ENCODE results near the gene RNF152.
A peak's percentile ranks its signal among the peaks of the same experiment; 100 is the strongest.

The RNF152 gene
- 0.80 to 3.8 (median 1.8) reads per million in 4 experiments for total RNA-seq

GRCh38 chr18:61892683-61893308 lies at the start of gene RNF152:
Gene RNF152, minus strand, starts transcription at chr18:61893007. Its CDS starts 76,544 bp downstream, at chr18:61816463.
- peak; percentile 13 for DNase-seq

GRCh38 chr18:61941948-61942471 lies 49.2 kb upstream of the RNF152 start:
- DNase-seq = no peak

DNA sequence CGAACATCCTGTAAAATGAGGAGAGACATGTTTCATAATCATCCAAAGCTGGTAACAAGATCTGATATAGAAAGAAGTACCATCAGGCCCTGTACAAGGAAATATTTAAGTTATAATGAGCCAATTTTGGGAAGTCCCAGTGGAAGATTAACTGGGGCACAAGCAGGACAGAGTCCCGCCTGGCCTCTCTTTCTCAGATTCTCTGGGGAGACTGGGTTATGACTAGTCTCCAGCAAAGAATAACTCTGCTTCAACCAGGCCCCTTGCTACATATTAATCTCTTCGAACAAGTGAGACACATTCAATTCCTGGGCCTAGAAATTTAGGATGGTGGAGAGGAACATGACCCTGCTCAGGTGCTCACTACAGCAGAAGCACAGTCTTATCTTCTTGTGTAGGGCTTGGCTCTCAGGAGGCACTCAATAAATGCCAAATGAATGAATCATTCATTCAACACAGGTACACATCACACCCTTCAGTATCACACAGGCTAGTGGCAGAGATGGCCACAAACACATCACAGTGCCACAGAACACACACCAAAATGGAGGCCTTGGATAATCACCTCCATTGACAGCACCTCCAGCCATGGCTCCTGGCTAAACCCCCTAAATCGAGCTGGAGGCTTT lies 46.4 kb upstream of the RNF152 start:
- no peak for DNase-seq

GRCh38 chr18:61935362-61935761 lies 42.6 kb upstream of the RNF152 start:
- no peak for DNase-seq

DNA sequence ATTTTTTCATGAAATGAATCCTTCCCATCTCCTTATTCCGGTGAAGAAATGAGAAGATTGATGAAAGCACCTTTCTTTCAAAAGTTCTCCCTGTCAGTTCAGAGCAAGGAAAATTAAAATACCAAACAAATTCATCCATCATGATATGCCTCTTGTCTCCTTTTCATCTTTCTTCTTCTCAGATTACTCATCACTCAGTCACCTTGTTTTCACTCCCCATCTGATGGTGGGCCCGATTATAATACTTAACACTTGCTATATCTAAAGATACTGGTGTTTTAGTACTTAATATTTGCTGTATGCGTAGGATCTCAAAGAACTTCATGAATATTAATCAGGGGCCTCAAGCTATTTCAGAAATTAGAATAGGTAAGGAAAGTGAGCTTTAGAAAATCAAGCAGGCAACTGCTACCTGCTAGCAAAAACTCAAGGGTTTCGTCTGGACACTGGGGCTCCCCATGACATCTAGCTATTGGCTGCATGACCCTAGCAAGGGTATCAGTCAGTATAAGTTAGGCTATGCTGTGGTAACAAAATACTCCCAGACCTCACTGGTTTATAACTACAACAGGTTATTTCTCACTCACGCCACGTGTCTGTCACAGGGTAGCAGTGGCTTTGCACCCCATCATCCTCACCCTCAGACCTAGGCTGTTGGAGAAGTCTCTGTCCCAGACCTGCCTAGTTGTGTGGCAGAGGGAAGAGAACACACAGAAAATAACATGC lies 39.0 kb upstream of the RNF152 start:
- no peak for DNase-seq

DNA sequence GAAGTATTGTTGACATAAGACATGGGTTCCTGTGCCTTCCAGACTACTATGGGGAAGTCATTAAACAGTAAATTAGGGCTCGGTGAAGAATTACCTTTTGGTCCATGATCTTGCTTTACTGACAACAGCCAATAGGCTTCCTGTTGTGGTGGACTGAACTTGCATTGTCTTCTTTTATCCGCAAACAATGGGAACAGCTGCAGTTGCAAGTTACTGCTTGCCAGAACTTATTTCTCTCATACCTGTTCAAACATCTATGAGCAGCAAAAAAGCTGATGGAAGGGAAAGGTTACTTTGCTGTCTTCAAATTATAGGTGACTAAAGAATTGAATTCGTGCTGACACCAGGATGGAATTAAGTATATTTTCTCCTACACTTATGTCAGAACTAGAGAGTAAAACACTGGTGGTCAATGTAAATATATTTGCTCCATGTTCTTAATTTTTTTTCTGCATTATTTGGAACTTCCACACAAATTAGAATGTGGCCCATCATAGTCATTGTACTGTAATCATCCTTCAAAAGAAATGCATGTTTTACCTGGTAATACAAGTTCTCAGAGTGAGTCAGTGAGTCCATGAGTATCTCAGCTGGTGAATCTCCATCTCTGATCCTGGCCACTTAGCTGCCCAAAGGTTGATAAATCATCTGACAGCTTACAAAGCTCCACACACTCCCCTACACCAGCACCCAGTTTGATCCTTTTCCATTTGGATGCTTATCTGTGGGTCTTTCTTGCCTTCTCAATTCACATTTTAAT lies 37.3 kb upstream of the RNF152 start:
- no peak for DNase-seq

DNA sequence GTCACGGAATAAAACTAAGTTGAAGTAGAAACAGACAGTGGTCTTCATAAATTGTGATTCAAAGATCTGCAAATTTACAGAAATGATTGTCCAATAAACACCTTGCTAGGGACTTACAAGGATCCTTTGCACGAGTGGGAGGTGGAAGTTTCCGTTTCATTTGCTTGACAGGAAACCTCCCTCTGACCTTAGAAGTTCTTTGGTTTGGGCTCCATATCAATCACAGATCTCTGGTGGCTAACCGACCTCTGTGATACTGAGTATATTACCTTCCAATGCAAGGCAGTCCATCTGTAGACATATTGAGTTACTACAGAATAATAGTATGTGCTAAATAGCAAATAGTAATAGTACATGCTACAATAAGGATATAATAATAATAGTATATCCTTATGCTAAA lies 33.7 kb upstream of the RNF152 start:
- DNase-seq = no peak

DNA sequence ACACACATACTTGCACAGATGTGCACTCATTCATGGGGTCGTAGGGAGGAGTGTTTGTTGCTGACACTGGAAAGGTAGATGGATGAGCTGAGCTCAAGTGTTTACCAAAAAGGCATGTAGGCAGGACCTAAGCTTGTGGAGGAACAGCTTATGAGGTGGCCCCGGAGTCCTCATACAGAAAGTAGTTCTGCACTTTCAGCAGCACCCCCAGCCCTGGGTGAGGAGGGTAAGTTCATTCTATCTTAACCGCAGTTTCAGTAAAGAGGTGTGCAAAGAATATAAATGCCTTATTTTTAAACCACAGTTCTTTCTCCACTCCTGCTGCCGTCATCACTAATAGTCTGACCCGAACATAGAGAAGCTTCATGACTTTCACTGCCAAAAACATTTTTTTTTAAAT lies 31.7 kb upstream of the RNF152 start:
- no peak for DNase-seq

GRCh38 chr18:61922435-61922834 lies 29.6 kb upstream of the RNF152 start:
- no peak for DNase-seq

DNA sequence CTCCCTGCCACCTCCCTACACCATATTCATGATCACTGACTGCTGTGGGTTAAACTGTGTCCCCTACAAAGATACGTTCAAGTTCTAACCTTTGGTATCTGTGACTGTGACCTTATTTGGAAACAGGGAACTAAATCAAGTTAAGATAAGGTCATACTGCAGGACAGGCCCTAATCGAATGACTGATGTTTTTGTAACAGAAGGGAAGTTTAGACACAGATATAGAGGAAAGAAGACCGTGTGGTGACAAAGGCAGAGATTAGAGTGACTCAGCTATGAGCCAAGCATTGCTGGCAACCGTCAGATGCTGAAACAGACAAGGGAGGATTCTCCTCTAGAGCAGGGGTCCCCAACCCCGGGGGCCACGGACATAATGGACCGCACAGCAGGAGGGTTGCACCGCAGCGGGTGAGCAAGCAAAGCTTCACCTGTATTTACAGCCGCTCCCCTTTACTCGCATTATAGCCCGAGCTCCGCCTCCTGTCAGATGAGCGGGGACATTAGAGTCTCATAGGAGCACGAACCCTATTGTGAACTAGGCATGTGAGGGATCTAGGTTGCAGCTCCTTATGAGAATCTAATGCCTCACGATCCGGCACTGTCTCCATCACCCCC lies 28.9 kb upstream of the RNF152 start:
- no peak for DNase-seq

DNA sequence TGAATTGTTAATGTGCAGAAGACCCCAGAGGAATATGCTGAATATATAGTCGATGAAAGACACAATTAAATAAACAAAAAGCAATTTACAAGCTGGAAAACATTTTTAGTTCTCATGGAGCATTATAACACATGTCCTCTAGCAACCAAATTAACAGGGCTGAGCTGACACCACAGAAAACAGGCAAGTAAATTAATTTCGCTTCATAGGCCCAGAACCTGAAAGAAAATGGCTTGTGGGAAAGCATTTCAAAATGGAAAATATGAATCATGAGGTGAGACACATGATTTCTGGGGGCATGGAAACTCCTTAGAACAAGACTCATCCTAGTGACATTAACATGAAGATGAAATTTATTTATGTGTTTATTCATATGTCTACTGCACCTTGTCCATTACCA lies 25.0 kb upstream of the RNF152 start:
- no peak for DNase-seq

- DNase-seq = no peak
Measured at GRCh38 chr18:61912476-61912875, 19.7 kb upstream of the RNF152 start.

DNA sequence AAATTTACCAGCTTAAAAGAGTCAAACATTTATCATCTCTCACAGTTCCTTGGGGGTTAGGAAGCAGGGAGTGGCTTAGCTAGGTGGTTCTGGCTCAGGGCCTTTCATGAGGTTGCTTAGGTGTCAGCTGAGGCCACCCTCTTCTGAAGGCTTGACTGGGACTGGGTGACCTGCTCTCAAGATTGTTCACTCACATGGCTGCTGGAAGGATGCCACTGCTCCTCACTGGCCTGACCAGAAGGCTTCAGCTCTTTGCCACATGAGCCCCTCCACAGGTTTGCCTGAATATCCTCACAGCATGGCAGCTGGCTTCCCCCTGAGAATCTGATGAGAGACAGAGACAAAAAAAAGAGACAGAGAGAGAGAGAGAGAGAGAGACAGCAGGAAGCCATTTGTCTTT lies 17.3 kb upstream of the RNF152 start:
- DNase-seq = no peak

DNA sequence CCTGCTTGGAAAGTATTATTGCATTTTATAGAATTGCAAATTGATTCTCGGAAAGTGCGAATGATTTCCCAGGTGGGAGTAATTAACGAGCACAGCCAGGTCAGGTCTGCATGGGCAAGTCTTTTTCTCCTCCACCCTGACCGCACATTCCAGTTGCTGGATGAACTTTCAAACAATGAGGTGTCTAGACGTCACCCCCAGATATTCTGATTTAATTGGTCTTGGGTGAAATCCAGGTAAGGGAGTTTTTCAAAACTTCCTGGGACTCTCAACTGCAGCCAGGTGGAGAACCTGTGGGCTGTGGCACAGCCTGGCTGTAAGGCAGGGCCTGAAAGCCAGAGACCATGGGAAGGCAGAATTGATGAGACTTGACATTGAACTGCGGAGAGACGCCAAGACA lies 15.9 kb upstream of the RNF152 start:
- no peak for DNase-seq

DNA sequence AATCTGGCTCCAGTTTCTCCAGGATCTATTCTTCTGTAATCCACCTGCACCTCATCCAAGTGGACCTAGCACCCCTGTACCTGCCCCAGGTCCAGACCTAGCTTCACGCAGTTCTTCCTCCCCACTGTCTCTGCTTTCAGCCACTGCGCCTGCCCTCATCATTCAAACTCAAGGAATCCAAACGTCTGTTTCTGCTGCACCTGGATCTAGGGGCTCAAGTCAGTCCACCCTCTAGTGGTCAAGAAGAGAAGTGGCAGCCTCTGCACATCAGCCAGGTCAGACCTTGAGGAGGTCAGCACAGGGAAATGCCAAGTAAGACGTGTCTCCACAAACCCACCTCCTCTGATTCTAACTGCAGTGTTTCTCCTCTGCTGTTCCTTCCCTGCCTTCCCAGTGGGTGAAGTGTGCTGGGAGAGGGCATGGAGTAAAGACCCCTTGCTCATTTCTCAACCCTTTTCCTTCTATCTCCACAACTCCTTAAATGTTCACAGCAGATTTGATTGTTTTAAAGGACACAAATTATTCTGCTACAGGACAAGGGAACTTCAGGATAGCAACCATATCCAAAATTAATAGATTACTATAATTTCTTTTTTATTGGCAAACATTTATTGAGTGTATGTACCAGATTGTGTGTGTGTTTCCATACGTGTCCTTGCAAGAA lies 8.6 kb upstream of the RNF152 start:
- DNase-seq = peak; percentile 5

DNA sequence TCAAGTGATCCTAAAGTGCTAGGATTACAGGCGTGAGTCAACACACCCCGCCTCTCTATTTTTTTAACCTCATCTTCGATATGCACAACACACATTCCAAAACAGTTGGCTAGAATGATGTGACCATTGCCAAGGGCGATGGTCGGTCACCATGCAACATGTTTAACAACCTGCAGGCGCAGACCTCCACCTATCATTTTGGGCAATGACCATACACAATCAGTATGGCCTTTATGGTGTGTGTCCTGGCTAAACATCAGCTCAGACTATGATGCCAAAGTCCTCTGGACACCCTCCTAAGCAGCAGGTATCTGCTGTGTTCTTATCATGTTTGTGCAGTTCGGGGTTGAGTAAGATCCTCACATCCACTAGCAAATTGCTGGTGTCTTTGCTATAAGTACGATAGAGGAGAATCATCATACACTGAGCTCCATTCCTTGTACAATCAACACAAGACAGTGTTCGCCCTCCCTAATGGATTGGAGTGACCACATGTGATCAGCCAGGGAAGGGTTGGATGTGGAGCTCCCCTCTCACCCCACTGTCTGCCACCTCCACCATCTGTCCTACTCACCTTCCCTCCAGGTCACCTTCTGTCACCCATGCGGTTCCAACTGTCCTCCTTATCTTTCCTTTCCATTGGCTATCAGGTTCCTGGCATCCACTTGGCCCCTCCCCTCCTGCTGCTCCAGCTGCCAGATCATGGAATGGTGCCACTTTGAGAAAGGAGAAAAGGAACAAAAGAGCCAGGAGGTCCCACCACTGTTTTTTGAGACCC lies 7.9 kb upstream of the RNF152 start:
- no peak for DNase-seq

DNA sequence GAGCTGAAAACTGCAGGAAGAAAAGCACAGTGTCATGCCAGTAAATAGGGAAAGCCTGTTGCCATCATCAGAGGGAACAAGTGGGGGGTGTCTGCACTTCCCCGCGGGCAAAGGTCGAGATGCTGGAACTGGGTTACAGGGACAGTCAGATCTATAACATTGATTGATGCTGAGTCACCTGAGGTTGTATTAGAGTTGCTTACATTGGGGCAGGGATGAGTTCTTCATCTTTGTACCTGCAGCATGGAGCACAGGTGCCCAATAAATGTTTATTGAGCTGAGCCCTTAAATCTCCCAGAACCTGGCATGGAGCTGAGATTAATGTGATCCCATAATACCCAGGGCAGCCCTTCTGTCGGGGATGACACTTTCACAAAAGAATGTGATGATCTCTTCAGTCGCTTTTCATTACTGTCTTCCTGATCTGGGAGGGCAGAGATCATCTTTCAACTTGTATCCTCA lies 5.9 kb upstream of the RNF152 start:
- DNase-seq = no peak

- no peak for DNase-seq
Measured at GRCh38 chr18:61896757-61897156, 4.0 kb upstream of the RNF152 start.

DNA sequence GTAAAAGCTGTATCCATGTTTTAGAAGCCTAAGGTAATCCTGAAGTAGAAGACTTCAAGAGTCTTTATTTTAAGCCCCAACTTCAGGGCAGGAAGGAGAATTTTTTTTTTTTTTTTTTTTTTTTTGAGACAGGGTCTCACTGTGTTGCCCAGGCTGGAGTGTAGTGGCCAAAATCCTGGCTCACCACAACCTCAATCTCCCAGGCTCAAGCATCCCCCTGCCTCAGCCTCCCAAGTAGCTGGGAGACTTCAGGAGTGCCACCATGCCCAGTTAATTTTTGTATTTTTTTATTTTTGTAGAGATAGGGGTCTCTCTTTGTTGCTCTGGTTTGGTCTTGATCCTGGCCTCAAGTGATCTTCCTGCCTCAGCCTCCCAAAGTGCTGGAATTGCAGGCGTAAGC lies 3.3 kb upstream of the RNF152 start:
- no peak for DNase-seq

- DNase-seq = no peak
Measured at GRCh38 chr18:61894751-61895524, 2.1 kb upstream of the RNF152 start.
